Liver (tissue), 9 donors: ENCODE measurements around the gene DDX52. TPM values are rescaled to one million over a fixed set of nuclear protein-coding genes. Genes with fewer than 3 reads are reported as not detected.

Experiments
- DNase-seq: peaks from one replicate; pipeline ENCODE4 v3.0.0-alpha.2; 2017; ENCODE audit warnings: low spot score
- H3K27ac ChIP-seq, 2 donors: one replicate each; pipeline ENCODE4 v1.7.0; 2013; ENCODE audit warnings: inconsistent platforms in 2 of 2, low read length in 2 of 2, control low read depth in 1 of 2, low read depth in 1 of 2, mild to moderate bottlenecking in 1 of 2
- H3K27me3 ChIP-seq, 4 donors: one replicate each; pipeline versions ENCODE4 v1.6.1 to v1.7.0; 2013; ENCODE audit warnings: low read length in 3 of 4, inconsistent platforms in 1 of 4, mild to moderate bottlenecking in 1 of 4, moderate library complexity in 1 of 4; ENCODE audit not compliant: control insufficient read depth in 4 of 4, insufficient read depth in 4 of 4
- H3K36me3 ChIP-seq, 4 donors: one replicate each; pipeline versions ENCODE4 v1.6.1 to v1.7.0; 2013; ENCODE audit warnings: low read length in 3 of 4, mild to moderate bottlenecking in 3 of 4, low read depth in 1 of 4, moderate library complexity in 1 of 4; ENCODE audit not compliant: control insufficient read depth in 4 of 4, insufficient read depth in 3 of 4
- H3K4me1 ChIP-seq, 4 donors: one replicate each; pipeline versions ENCODE4 v1.6.1 to v1.7.0; 2013; ENCODE audit warnings: low read length in 3 of 4, mild to moderate bottlenecking in 3 of 4, moderate library complexity in 1 of 4; ENCODE audit not compliant: control insufficient read depth in 4 of 4, insufficient read depth in 4 of 4
- H3K4me3 ChIP-seq, 3 donors: one replicate each; pipeline versions ENCODE4 v1.6.1 to v1.7.0; 2013; ENCODE audit warnings: low read length in 3 of 3, control low read depth in 1 of 3, low read depth in 1 of 3, mild to moderate bottlenecking in 1 of 3
- H3K9ac ChIP-seq, 2 donors: one replicate each; pipeline ENCODE4 v1.7.0; 2013; ENCODE audit warnings: low read length in 2 of 2, mild to moderate bottlenecking in 2 of 2, moderate library complexity in 2 of 2, control low read depth in 1 of 2, low read depth in 1 of 2
- H3K9me3 ChIP-seq, 4 donors: one replicate each; pipeline versions ENCODE4 v1.6.1 to v1.7.0; 2013; ENCODE audit warnings: low read length in 3 of 4; ENCODE audit not compliant: control insufficient read depth in 4 of 4
- ATF3 ChIP-seq: IDR thresholded peaks from 2 replicates; pipeline ENCODE4 v1.6.1; 2016; ENCODE audit warnings: antibody characterized with exemption
- EGR1 ChIP-seq, 2 donors: IDR thresholded peaks; 2 replicates each; pipeline ENCODE4 v1.6.1; 2016 to 2018; ENCODE audit warnings: antibody characterized with exemption in 2 of 2, low read depth in 2 of 2
- FOXA1 ChIP-seq: IDR thresholded peaks from 2 replicates; pipeline ENCODE4 v1.6.1; 2016; ENCODE audit warnings: antibody characterized with exemption
- FOXA2 ChIP-seq: IDR thresholded peaks from 2 replicates; pipeline ENCODE4 v1.6.1; 2016; ENCODE audit warnings: antibody characterized with exemption
- GABPA ChIP-seq, 2 donors: IDR thresholded peaks in 1 of 2; conservative IDR thresholded peaks in 1 of 2; 2 replicates each; pipeline ENCODE4 v1.6.1; 2016; ENCODE audit warnings: antibody characterized with exemption in 2 of 2, mild to moderate bottlenecking in 1 of 2, moderate library complexity in 1 of 2
- HNF4A ChIP-seq, 2 donors: conservative IDR thresholded peaks; 2 replicates each; pipeline ENCODE4 v1.6.1; 2016; ENCODE audit warnings: antibody characterized with exemption in 2 of 2, mild to moderate bottlenecking in 2 of 2
- HNF4G ChIP-seq: IDR thresholded peaks from 2 replicates; pipeline ENCODE4 v1.6.1; 2016; ENCODE audit warnings: antibody characterized with exemption
- NR2F2 ChIP-seq: IDR thresholded peaks from 2 replicates; pipeline ENCODE4 v1.6.1; 2016; ENCODE audit warnings: antibody characterized with exemption
- RAD21 ChIP-seq, 2 donors: IDR thresholded peaks; 2 replicates each; pipeline ENCODE4 v1.6.1; 2016; ENCODE audit warnings: antibody characterized with exemption in 2 of 2, mild to moderate bottlenecking in 2 of 2
- REST ChIP-seq: IDR thresholded peaks from 2 replicates; pipeline ENCODE4 v1.6.1; 2016; ENCODE audit warnings: antibody characterized with exemption, mild to moderate bottlenecking
- RXRA ChIP-seq, 2 donors: IDR thresholded peaks; 2 replicates each; pipeline ENCODE4 v1.6.1; 2017 to 2018; ENCODE audit warnings: antibody characterized with exemption in 2 of 2, mild to moderate bottlenecking in 1 of 2
- TAF1 ChIP-seq: conservative IDR thresholded peaks from 2 replicates; pipeline ENCODE4 v1.6.1; 2016; ENCODE audit warnings: antibody characterized with exemption, mild to moderate bottlenecking
- WGBS: extraction: QIAGEN DNeasy Blood & Tissue Kit; methylation state at CpG from one replicate; pipeline ENCODE4 v1.1.7; 2013; 5-methylcytosine and 5-hydroxymethylcytosine counted together
- polyA plus RNA-seq, 2 donors: library from polyadenylated mRNA; stranded (reverse) in 1 of 2; unstranded in 1 of 2; fragments of 200-250 nt in 1 of 2; fragments of >200 nt in 1 of 2; fragmentation: Nextera tagmentation in 1 of 2; extraction: Ambion mirVana in 1 of 2; gene quantifications; one replicate each; pipeline versions ENCODE4 v1.2.1 to v1.2.3, GENCODE V29; 2013 to 2015
- total RNA-seq, 2 donors: library from RNA; depleted of rRNA; stranded (reverse); fragments of >200 nt; gene quantifications; one replicate each; pipeline ENCODE4 v1.2.3, GENCODE V29; 2014
- TF ChIP-seq, protein P1 (sequence below): IDR thresholded peaks from 2 replicates; pipeline ENCODE4 v1.6.1; 2016; ENCODE audit warnings: antibody characterized with exemption
- TF ChIP-seq, protein P2 (sequence below): fragments of 150-350 bp; IDR thresholded peaks from 2 replicates; pipeline ENCODE4 v1.5.1; 2017; ENCODE audit warnings: improper control_type of control experiment, low read depth, low read length; ENCODE audit not compliant: missing input control
- donor health status: healthy.
- donor health status: healthy.
- donor health status: healthy.
- donor health status: healthy.
- donor health status: healthy.

Gene DDX52
- total and polyA plus RNA-seq, 4 donors, result 4.6 to 14.1 (median 11.6) TPM

DNA sequence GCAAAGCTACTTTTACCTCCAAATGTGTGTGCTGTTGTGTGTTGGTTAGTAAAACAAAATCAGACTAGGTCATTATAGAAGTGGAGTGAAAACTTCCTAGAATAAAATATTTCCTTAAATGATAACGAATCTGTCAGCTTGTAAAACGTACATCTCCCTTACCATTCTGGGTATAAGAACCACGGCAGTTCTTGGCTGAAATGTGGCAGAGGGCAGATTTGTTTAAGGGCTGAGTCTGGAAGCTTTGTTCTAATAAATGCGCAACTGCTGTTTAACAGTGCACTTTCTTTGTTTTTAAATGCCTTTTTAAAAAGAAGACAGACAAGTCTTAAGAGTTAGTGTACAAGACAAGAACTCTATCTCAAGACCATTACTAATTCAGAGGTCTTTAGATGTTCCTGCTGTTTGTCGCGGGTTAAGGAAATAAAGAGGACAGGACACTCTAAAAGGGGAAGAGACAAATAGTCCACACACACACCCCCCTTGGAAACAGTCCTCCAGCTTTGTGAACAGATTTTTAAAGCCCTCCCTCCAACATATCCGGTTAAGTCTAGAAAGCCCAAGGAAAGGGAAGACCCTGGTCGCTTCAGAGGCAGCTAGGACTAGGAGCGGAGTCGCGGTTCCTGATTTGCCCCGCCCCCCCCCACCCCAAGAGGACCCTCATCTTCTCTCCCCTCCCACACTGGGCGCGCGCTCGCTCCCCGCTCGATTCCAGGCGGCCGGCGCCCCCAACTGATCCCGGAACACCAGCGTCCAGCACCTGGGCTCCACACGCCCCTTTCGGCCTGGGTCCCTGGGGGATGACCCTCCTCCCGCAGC, 34.7 kb downstream of the DDX52 start:
- H3K4me1 ChIP-seq, result peaks cover 2 to 12% (median 7%) of the 10 kb centered on the region in 4 donors
- WGBS, result under 1% methylated on average over 26 of the region's 26 CpGs
- no peak for DNase-seq

DNA sequence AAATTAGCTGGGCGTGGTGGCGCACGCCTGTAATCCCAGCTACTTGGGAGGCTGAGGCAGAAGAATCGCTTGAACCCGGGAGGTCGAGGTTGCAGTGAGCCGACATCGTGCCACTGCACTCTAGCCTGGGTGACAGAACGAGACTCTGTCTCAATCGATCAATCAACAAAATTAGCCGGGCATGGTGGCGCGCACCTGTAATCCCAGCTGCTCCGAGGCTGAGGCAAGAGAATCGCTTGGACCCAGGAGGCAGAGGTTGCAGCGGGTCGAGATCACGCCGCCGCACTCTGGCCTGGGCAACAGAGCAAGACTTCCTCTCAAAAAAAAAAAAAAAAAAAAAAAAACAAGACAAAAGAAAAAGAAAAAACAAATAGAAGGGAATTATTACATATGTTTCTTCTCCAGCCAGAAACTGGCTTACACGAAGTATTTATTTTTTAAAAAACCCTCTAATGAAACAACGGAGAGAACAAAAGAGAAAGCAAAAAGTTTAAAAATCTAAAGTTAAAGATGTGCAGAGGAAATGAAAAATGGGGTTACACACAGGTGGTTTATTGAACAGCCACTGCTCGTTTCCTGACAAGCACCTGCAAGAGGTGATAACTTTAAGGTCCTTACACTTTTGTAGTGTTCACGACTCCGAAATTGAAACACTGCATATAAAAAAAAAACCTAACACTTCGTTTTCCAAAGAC, 35.5 kb downstream of the DDX52 start:
- peaks cover 0 to 5% (median 2%) of the 10 kb centered on the region in 4 donors for H3K36me3 ChIP-seq
- no peaks in the 10 kb centered on the region for H3K9me3 ChIP-seq
- peaks cover 2 to 12% (median 7%) of the 10 kb centered on the region in 4 donors for H3K4me1 ChIP-seq
- H3K27me3 ChIP-seq, result no peaks in the 10 kb centered on the region
- 53% methylated on average over 26 of the region's 26 CpGs for WGBS
- H3K9ac ChIP-seq, result peak overlapping the region; percentile 75 to 91
- H3K27ac ChIP-seq, result peak overlapping the region in 1 of 2 donors; percentile 94
- peak overlapping the region; percentile 41 to 96 (median 91) for H3K4me3 ChIP-seq
- no peak for DNase-seq
- TF ChIP-seq HNF4G, result no peak
- TF ChIP-seq FOXA1, result no peak
- TF ChIP-seq GABPA (IDR thresholded peaks at IDR 0.05 in 1 of 2, conservative IDR thresholded peaks at IDR 0.05 in 1 of 2), result no peak
- peak; percentile 38 to 62 for TF ChIP-seq HNF4A (conservative IDR thresholded peaks at IDR 0.05)
- no peak for TF ChIP-seq FOXA2
- no peak for TF ChIP-seq RAD21 (IDR thresholded peaks at IDR 0.05)
- no peak for TF ChIP-seq REST

More for the DNA sequence above, 34.7 kb downstream of the DDX52 start:
- Histone ChIP-seq H3K4me3 (peak overlapping the region; percentile 89 to 96 (median 91)), H3K9ac (peak overlapping the region; percentile 75 to 91), H3K36me3 (peaks cover 0 to 6% (median 3%) of the 10 kb centered on the region in 4 donors), H3K27me3 (no peaks in the 10 kb centered on the region), H3K9me3 (no peaks in the 10 kb centered on the region), H3K27ac (peak overlapping the region; percentile 88 to 94)
- TF ChIP-seq EGR1 (IDR thresholded peaks at IDR 0.05; ENCODE audit: low read depth in 2 of 2), result no peak
- TF ChIP-seq, protein P1, sequence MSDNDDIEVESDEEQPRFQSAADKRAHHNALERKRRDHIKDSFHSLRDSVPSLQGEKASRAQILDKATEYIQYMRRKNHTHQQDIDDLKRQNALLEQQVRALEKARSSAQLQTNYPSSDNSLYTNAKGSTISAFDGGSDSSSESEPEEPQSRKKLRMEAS, result peak; percentile 9

GRCh38 chr17:37605813-37606505, 37.3 kb downstream of the DDX52 start:
- Histone ChIP-seq H3K4me3 (no peak overlapping the region), H3K4me1 (peaks cover 4 to 12% (median 7%) of the 10 kb centered on the region in 4 donors), H3K9ac (no peak overlapping the region), H3K9me3 (no peaks in the 10 kb centered on the region), H3K27ac (no peak overlapping the region), H3K27me3 (no peaks in the 10 kb centered on the region), H3K36me3 (peaks cover 0 to 4% (median 1%) of the 10 kb centered on the region in 4 donors)
- no peak for DNase-seq
- TF ChIP-seq NR2F2 (no peak), EGR1 (IDR thresholded peaks at IDR 0.05; ENCODE audit: low read depth in 2 of 2) (no peak), FOXA1 (no peak), RXRA (IDR thresholded peaks at IDR 0.05) (no peak), ATF3 (no peak), TAF1 (no peak)
- TF ChIP-seq, protein P2, sequence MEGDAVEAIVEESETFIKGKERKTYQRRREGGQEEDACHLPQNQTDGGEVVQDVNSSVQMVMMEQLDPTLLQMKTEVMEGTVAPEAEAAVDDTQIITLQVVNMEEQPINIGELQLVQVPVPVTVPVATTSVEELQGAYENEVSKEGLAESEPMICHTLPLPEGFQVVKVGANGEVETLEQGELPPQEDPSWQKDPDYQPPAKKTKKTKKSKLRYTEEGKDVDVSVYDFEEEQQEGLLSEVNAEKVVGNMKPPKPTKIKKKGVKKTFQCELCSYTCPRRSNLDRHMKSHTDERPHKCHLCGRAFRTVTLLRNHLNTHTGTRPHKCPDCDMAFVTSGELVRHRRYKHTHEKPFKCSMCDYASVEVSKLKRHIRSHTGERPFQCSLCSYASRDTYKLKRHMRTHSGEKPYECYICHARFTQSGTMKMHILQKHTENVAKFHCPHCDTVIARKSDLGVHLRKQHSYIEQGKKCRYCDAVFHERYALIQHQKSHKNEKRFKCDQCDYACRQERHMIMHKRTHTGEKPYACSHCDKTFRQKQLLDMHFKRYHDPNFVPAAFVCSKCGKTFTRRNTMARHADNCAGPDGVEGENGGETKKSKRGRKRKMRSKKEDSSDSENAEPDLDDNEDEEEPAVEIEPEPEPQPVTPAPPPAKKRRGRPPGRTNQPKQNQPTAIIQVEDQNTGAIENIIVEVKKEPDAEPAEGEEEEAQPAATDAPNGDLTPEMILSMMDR, result no peak
- 79% methylated on average over 7 of the region's 7 CpGs for WGBS
